ENCODE data around the gene SDK1.
A peak's percentile ranks its signal among the peaks of the same experiment; 100 is the strongest.

Gene SDK1

GRCh38 chr7:4144172-4144701 lies 843.2 kb downstream of the SDK1 start:
- DNase-seq (ENCODE audit: low read depth): no peak
- no peak overlapping the region for H3K4me3 ChIP-seq (ENCODE audit: low read depth, low read length)
- TF ChIP-seq CTCF (conservative IDR thresholded peaks at IDR 0.05; ENCODE audit: low read depth, low read length): no peak

- no peak overlapping the region for H3K4me3 ChIP-seq (ENCODE audit: low read depth, low read length)
- DNase-seq (ENCODE audit: low read depth): peak; percentile 3
- no peak for TF ChIP-seq CTCF (conservative IDR thresholded peaks at IDR 0.05; ENCODE audit: low read depth, low read length)
Observed at GRCh38 chr7:4144811-4145510, 843.9 kb downstream of the SDK1 start.

GRCh38 chr7:4145576-4145975 lies 844.5 kb downstream of the SDK1 start:
- TF ChIP-seq CTCF (conservative IDR thresholded peaks at IDR 0.05; ENCODE audit: low read depth, low read length): no peak
- no peak overlapping the region for H3K4me3 ChIP-seq (ENCODE audit: low read depth, low read length)
- DNase-seq (ENCODE audit: low read depth): no peak

GRCh38 chr7:4147926-4148620 lies 847.0 kb downstream of the SDK1 start:
- no peak for TF ChIP-seq CTCF (conservative IDR thresholded peaks at IDR 0.05; ENCODE audit: low read depth, low read length)
- no peak overlapping the region for H3K4me3 ChIP-seq (ENCODE audit: low read depth, low read length)
- DNase-seq (ENCODE audit: low read depth): no peak

GRCh38 chr7:4149236-4149635 lies 848.2 kb downstream of the SDK1 start:
- no peak for TF ChIP-seq CTCF (conservative IDR thresholded peaks at IDR 0.05; ENCODE audit: low read depth, low read length)
- no peak overlapping the region for H3K4me3 ChIP-seq (ENCODE audit: low read depth, low read length)
- no peak for DNase-seq (ENCODE audit: low read depth)

GRCh38 chr7:4149645-4150044 lies 848.6 kb downstream of the SDK1 start:
- H3K4me3 ChIP-seq (ENCODE audit: low read depth, low read length): no peak overlapping the region
- no peak for TF ChIP-seq CTCF (conservative IDR thresholded peaks at IDR 0.05; ENCODE audit: low read depth, low read length)
- DNase-seq (ENCODE audit: low read depth): no peak

Data from choroid plexus epithelial cell (primary cell).